HepG2 (cell line): ENCODE data around the gene FIBP.

Experiments
- BCL6 ChIP-seq: IDR thresholded peaks from 2 replicates; pipeline ENCODE4 v1.6.1; 2016; ENCODE audit warnings: missing genetic modification reagents, missing compliant biosample characterization
- EP300 ChIP-seq, 3 experiments: sonication (generic) in 1 of 3; formaldehyde crosslinking in 1 of 3; IDR thresholded peaks; 2 replicates each; pipeline versions ENCODE4 v1.5.1 to v1.6.1; 2011 to 2020; ENCODE audit warnings: low read depth in 2 of 3, low read length in 2 of 3, borderline replicate concordance in 1 of 3, improper control_type of control experiment in 1 of 3, mild to moderate bottlenecking in 1 of 3, missing genetic modification reagents in 1 of 3, moderate library complexity in 1 of 3
- RNF2 ChIP-seq: fragments of 450-650 bp; conservative IDR thresholded peaks from 2 replicates; pipeline ENCODE4 v1.6.1; 2016; ENCODE audit warnings: low read depth
- SALL2 ChIP-seq: sonication (generic); formaldehyde crosslinking; IDR thresholded peaks from 2 replicates; pipeline ENCODE4 v1.8.1; 2023; ENCODE audit warnings: mild to moderate bottlenecking, missing genetic modification reagents, inconsistent platforms
- SP4 ChIP-seq: sonication (generic); formaldehyde crosslinking; IDR thresholded peaks from 2 replicates; pipeline ENCODE4 v1.8.1; 2023; ENCODE audit warnings: mild to moderate bottlenecking, missing genetic modification reagents
- ZNF234 ChIP-seq: sonication (generic); formaldehyde crosslinking; conservative IDR thresholded peaks from 2 replicates; pipeline ENCODE4 v1.5.1; 2020; ENCODE audit warnings: mild to moderate bottlenecking, missing genetic modification reagents
- TF ChIP-seq, protein P1 (sequence below): sonication (generic); formaldehyde crosslinking; IDR thresholded peaks from 2 replicates; pipeline ENCODE4 v1.5.0; 2020; ENCODE audit warnings: mild to moderate bottlenecking, missing genetic modification reagents, moderate library complexity

DNA sequence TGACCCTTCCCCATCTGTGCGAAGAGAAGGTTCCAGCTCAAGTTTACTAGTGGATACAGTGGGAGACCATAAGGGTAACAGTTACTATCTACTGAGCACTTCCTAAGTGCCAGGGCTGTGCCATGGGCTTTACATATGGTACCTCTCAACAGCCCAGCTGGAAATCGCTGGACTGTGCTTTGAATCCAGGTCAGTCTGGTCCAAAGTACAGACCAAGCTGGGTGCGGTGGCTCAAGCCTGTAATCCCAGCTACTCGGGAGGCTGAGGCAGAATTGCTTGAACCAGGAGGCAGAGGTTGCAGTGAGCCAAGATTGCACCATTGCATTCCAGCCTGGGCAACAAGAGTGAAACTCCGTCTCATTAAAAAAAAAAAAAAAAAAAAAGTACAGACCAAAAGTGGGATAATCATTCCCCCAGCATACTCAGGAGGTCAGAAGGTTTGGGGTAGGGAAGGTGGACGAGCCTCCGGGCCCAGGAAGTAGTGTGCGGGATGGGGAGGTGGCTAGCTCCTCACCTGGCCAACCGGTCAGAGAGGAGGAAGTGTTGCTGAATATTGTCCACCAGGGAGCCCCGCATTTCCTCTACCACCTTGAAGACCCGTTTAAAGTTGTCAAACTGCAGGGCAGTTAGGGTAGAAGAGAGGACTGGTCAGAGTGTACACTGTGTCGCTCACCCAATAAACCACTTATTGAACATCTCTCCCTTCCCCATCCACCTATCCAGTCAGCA lies 2.3 kb downstream of the FIBP start:
- TF ChIP-seq, protein P1, sequence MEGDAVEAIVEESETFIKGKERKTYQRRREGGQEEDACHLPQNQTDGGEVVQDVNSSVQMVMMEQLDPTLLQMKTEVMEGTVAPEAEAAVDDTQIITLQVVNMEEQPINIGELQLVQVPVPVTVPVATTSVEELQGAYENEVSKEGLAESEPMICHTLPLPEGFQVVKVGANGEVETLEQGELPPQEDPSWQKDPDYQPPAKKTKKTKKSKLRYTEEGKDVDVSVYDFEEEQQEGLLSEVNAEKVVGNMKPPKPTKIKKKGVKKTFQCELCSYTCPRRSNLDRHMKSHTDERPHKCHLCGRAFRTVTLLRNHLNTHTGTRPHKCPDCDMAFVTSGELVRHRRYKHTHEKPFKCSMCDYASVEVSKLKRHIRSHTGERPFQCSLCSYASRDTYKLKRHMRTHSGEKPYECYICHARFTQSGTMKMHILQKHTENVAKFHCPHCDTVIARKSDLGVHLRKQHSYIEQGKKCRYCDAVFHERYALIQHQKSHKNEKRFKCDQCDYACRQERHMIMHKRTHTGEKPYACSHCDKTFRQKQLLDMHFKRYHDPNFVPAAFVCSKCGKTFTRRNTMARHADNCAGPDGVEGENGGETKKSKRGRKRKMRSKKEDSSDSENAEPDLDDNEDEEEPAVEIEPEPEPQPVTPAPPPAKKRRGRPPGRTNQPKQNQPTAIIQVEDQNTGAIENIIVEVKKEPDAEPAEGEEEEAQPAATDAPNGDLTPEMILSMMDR = no peak
- TF ChIP-seq SALL2 (CRISPR knock-in tag) = no peak
- no peak for TF ChIP-seq EP300 (IDR thresholded peaks at IDR 0.05; ENCODE audit: low read depth in 2 of 2, low read length in 2 of 2)
- TF ChIP-seq EP300 (CRISPR knock-in tag; IDR thresholded peaks at IDR 0.05; ENCODE audit: borderline replicate concordance) = no peak
- no peak for TF ChIP-seq RNF2
- no peak for TF ChIP-seq SP4 (CRISPR knock-in tag)
- no peak for TF ChIP-seq ZNF234 (CRISPR knock-in tag)
- TF ChIP-seq BCL6 (CRISPR knock-in tag) = no peak
